SK-N-SH (cell line): ENCODE results near the gene CCDC171.

Experiments
- CHD2 ChIP-seq: fragments of 150-350 bp; IDR thresholded peaks from 2 replicates; pipeline ENCODE4 v1.6.1; 2018; ENCODE audit warnings: low read length; ENCODE audit not compliant: partially characterized antibody
- CTCF ChIP-seq: fragments of 200-600 bp; sonication (generic); IDR thresholded peaks from 2 replicates; pipeline ENCODE4 v1.6.1; 2017; ENCODE audit warnings: antibody characterized with exemption, mild to moderate bottlenecking, moderate library complexity
- EZH2phosphoT487 ChIP-seq: fragments of 200-600 bp; sonication (generic); IDR thresholded peaks from 2 replicates; pipeline ENCODE4 v1.6.1; 2017; ENCODE audit warnings: low read depth, mixed run types, mild to moderate bottlenecking, antibody characterized with exemption, moderate library complexity, borderline replicate concordance
- FOSL2 ChIP-seq: IDR thresholded peaks from 2 replicates; pipeline ENCODE4 v1.4.0; 2012; ENCODE audit warnings: low read depth, mild to moderate bottlenecking, moderate library complexity, borderline replicate concordance
- MEF2A ChIP-seq: IDR thresholded peaks from 2 replicates; pipeline ENCODE4 v1.4.0; 2012; ENCODE audit warnings: low read depth, borderline replicate concordance
- MXI1 ChIP-seq: IDR thresholded peaks from 2 replicates; pipeline ENCODE4 v1.6.1; 2012; ENCODE audit warnings: mild to moderate bottlenecking, low read depth, low read length, improper control_type of control experiment
- POLR2AphosphoS5 ChIP-seq: IDR thresholded peaks from 2 replicates; pipeline ENCODE4 v1.6.1; 2012; ENCODE audit warnings: low read depth, low read length
- SMC3 ChIP-seq: IDR thresholded peaks from 2 replicates; pipeline ENCODE4 v1.6.1; 2012; ENCODE audit warnings: low read depth, low read length, improper control_type of control experiment
- TAF1 ChIP-seq: IDR thresholded peaks from 2 replicates; pipeline ENCODE4 v1.6.1; 2012; ENCODE audit warnings: low read depth, mild to moderate bottlenecking, low read length, moderate library complexity, borderline replicate concordance
- TEAD4 ChIP-seq: IDR thresholded peaks from 2 replicates; pipeline ENCODE4 v1.4.0; 2012; ENCODE audit warnings: mild to moderate bottlenecking, borderline replicate concordance; ENCODE audit not compliant: insufficient read depth

DNA sequence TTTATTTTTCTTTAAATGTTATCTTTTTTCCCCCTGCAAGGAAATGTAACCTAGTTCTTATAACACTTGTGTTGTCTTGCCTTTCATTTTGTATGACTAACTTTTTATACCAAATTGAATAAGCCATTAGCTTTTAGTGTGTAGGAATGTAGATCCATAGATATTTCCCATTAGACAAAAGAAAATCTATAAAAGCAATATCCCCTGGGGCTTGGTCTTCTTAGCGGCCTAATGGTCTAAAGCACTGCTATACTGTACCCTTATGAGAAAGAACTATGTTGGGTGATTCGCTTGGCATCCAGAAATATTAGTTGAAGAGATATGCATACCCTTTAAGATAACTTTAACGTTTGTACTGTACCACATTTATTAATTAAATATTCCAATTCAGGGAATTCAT lies 289.2 kb downstream of the CCDC171 start:
- TF ChIP-seq CTCF (no peak), TEAD4 (no peak), CHD2 (no peak), EZH2phosphoT487 (no peak), SMC3 (no peak), MEF2A (no peak), TAF1 (no peak), POLR2AphosphoS5 (no peak), FOSL2 (no peak), MXI1 (no peak)
